ENCODE measurements around the gene DCDC2C.
"Not testable (repeated sequence)": the region's sequence is repeated elsewhere in the genome, so short reads cannot be mapped to it uniquely, and the experiment has no call there.

DCDC2C gene

DNA sequence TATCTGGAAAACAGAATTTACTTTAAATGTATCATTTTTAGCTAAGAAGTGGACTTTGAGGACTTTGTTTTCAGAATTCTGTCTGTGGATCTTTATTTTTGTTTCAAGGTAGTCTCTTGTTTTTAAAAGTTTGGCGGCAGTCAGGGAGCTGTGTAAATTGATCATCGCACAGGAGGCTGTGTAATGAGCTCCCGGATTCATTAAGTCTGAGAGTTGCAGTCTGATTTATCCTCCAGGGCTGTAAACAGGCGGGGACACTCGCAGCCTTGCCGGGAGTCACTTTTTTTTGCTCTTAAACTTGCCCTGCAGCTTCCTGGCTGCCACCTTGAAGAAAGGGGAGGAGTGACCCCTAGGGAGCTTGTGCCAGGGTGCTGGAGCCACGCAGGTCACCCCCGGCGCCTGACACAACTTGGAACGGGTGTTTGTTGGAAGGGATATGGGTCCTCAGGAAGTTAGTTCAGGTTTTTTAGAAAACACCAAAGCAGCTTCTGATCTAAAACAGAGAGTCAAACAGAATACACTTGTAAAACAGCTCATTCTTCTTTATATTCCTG lies 76.2 kb downstream of the DCDC2C start:
- DNase-seq, result no peak

DNA sequence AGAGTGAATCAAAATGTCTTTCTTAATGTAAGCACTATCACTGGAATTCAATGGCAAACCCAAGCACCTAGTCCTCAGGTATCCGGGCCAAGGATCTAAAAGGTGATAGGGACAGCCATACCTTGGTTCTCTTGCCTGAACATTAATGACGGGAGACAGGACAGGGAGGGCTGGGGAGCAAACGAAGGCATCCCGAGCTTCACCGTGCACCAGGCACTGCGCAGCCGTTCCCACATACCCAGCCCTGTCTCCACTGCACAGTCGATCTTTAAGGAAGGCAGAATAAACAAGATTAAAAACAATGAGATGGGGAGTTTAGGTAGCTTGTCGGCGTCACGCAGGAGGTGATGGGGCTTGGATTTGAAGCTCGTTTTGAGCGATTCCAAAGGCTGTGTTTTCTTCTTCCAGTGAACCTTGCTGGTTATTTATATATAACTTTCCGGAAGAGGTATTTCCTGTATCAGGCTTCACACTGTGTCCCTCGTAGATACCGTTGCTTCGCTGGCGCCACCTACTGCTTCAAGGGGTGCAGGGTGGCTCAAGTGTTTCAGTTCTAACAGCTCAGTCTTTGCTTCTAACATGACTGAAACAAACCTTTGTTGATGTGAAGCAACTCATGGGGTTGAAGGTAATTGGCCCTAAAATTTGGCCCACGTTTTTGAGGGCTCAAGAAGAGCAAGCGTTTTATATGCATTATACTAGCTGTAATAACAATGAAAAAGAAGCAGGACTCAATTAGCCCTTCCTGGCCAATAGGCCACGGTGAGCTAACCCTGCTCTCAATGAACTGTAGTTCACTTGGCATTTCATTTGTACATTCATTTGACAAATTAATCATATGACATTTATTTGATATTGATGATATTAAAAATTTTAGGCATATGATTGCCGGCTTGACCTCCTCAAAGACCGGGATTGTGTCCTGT lies 77.4 kb downstream of the DCDC2C start:
- peak in 1 of 2 donors; percentile 18 for DNase-seq

DNA sequence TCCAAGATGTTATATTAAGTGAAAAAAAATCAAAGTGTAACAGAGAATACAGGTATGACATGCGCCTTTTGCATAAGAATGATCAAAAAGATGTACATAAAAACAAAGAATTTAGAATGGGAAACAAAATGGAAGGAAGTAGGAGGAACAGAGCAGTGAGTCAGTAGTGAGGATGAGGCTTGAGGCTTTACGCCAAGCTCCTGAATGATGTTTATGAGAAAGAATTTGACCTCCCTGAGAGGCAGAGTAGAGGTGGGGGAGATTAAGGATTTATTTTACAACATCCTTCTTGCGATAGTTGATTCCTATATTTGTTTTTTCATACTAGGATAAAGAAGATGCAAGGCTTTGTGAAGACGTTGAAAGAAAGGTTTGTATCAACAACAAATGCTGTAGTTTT lies 81.4 kb downstream of the DCDC2C start:
- DNase-seq, result no peak

DNA sequence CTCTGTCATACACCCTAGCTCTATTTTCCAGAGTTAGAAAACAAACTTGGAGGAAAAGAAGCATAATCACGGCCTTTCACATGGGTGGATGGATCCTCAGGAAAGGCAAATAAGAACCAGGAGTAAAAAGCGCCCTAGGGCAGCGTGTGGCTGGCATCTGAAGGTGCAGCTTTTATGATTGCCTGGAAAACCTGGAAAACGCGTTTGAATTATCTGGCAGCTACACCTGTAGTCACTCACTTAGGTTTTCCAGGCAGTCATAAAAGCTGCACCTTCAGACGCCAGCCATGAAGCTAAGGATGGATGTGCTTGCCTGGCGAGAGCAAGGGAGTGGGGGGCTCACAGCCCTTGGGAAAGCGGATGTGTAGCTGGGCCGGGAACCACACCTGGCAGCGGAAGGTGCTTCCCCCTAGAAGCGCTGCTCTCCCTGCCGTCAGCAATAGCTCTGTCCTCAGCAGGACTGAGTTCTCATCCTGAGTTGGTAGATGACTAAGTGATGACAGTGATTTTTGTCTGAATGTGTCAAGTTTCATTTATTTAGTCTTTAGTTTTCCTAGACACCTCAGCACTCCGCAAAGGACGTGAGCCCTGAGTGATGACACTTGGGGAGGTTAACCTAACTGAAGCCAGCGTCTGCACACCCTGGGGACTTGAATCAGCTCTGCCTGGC lies 82.0 kb downstream of the DCDC2C start:
- no peak for DNase-seq

DNA sequence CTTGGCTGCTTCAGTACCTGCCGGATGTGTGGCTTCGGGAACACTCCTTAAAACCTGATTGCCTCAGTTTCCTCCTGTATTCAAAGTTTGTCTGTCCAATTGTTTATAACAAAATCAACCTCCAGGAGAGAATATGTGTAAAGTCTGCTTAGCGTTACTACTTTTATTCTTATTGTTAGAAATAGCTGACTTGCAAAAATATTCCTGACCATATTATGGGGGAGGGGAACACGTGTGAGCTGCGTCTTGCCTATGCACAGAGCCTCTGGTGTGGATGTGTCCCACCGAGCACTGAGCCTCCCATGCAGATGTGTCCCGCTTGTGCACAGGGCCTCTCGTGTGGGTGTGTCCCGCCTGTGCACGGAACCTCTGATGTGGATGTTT lies 82.5 kb downstream of the DCDC2C start:
- no peak for DNase-seq

GRCh38 chr2:3787768-3788167 lies 84.4 kb downstream of the DCDC2C start:
- DNase-seq, result no peak

DNA sequence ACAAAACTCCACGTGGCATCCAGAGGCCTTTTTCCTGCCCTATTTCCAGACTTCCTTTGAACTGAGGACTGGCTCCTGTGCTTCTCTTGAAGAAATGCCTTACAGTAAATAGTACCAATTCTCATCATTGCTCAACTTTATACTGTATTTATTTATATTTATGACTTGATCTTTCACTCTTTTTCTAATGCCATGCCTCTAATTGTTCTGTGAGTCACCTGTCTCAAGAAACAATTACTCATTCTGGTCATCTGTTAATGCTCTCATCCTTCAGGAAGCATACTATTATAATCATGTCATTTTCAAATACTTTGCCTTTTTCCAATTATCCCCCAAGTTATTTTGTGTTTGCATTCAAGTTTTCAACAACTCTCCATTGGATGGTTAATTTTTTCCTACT lies 85.9 kb downstream of the DCDC2C start:
- DNase-seq, result no peak

DNA sequence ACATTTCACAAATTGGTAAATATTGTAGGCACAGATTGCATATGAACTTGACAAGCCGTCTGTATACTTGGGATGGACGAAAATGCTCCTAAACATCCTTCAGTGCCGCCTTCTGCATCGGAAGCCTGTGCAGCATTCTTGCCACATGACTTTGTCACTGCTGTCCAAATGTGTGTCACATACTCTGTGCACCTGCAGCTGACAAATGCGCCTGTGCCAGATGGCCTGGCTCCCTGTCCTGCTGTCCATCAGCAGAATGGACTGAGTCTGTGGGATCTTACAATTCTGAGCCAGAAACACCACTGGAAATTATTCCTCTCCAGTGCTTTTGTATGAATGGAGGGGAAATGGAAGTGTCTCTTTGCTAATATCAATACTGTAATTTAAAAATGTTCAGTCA lies 89.9 kb downstream of the DCDC2C start:
- DNase-seq, result no peak

DNA sequence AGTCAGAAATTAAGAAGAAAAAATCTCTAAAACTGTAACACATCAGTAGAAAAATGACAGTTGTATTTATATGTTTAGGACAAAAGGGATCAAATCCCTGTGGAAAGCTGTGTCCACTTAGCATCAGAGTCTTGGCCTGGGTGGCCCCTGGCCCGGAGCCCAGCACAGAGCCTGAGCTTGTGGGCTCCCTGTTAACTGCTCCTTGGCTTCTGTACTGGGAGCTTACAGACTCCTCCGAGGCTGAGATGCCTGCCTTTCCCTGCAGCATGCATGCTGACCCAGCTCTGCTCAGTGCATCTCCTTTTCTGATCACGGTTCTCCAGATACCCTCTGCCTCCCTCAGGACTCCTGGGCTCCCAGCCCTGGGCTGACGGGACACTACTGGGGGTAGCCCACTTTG lies 98.1 kb downstream of the DCDC2C start:
- no peak for DNase-seq

- no peak for DNase-seq
Measured at GRCh38 chr2:3805201-3805939, 102.0 kb downstream of the DCDC2C start.

- no peak for DNase-seq
Measured at GRCh38 chr2:3806168-3806567, 102.8 kb downstream of the DCDC2C start.

- no peak for DNase-seq
Measured at GRCh38 chr2:3806730-3807129, 103.4 kb downstream of the DCDC2C start.

DNA sequence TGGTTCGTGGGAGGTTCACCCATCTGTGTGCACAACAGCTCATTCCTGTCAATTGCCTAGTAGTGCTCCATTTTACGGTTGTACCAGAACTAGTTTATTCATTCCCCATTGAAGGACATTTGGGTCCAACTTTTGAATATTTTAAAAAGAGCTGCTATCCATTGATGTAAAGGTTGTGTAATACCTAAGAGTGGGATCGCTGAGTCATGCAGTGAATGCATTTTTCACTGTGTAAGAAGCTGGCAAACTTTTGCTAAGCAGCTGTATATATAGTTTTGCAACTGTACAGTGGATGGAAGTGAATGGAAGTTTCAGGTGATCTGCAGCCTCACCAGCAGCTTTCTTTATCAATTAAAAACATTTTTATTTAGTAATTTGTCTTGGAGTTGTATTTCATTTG lies 104.5 kb downstream of the DCDC2C start:
- DNase-seq, result no peak

DNA sequence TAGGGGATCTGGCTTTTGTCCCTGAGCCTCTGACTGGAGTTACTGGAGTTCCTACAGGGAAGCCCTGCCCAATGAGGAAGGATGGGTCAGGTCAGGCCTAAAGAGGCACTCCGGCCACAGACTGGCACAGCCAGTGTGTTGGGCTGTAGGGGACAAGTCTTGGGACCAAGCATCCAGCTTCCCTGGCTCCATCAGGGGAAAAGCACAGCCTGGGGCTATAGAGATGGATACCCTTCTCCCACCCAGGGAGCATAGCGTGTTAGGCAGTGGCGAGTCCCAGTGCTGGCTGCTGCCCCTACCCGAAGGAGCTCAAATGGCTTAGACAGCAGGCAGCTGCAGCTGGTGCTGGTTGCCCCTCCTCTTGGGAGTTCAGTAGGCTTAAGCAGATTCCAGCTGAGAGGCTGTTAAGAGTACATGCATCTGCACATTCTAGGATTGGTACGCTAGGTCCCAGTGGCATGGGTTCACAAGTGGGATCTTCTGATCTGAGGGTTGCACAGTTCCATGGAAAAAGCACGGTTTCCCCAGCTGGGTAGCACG lies 111.4 kb downstream of the DCDC2C start:
- no peak for DNase-seq

GRCh38 chr2:3817144-3817543 lies 113.8 kb downstream of the DCDC2C start:
- DNase-seq, result not testable (repeated sequence)

DNA sequence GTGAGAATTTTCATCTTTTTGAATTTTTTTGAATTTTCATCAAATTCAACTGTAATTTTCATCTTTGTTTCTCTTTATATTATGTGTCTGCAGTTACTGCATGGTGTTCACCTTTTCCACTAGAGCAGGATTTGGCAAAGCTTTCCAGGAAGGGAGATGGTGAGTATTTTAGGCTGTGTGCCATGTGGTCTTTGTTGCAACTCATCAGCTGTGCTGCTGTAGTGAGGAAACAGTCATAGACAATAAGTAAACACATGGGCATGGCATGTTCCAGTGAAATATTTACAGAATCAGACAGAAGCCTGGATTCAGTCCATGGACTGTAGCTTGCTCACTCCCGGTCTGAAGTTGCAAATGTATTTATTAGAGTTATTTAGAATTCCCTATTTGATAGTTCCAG lies 120.4 kb downstream of the DCDC2C start:
- DNase-seq, result no peak

DNA sequence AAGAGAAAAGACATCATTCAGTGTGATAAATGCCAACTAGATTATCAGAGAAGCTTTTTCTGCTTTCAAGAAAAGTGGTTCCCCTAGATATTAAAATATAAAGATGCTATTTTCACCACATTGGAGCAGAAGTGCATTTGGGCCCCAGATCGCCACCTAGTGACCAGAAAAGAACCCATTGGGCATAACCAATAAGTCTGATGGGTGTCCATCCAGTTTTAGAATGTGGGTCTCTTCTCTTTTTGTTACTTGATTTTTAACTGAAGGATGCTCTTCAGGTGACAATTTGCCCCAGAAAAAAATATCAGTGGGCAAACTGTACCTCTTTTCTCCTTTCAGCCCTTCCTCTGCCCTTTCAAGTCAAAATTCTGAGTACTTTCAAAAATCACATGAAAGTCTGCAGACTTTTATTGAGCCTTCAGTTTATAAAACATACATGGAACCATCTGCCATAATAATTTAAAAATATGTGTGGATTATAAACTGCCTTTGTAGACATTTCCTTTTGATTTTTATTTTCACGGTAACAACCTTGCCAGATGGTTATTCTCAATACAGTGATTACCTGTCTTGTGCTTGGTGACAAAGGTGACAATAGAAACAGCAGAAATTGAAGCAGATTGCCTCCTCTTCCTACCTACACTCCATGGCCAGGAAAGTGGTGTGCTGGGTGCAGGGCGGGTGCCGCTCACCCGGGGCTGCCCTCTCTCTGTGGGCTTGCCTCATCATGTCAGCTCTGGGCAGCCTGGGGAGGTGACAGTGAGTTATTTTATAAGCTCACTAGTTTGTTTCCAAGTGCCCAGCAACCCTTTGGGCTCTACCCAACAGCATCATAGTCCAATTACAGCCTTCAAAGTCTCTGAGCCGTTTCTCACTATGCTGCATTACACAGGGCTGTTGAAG lies 124.5 kb downstream of the DCDC2C start:
- DNase-seq, result no peak

DNA sequence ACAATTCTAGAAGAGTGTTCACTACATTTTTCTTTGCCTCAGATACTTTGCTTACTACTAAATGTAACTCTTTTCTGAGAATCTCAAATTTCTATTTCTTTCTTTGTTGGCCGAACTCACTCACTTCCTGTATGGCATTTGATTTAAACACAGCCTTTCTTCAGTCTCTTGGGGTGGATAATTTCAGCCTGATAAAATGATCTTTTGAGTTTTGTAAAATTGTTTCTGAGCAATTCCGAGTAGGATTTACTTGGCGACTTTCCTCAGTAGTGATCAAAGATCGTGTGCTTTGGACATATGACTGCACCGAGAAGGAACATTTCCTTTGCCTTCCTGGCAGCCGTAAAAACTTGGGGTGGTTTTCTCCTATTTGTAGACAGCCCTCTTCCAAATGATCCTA lies 127.4 kb downstream of the DCDC2C start:
- no peak for DNase-seq

GRCh38 chr2:3837086-3837485 lies 133.7 kb downstream of the DCDC2C start:
- no peak for DNase-seq

DNA sequence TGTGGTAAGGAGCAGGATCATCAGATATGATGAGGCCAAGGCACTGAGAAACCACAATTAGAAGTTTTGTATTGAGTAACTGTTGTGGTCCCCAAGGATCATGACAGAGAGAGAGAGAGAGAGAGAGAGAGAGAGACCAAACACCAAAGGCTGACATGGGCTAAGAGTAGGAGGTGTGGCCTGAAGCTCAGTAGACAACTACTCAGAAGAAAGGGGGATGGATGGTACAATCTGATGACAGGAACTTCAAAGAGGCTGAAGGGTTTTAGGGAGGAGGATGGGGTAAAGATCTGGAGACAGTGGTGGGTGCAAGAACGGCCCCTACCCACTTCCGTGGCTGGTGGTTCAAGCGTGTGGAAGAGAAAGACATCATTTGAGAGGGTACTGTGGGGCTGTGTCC lies 135.0 kb downstream of the DCDC2C start:
- DNase-seq, result no peak

- DNase-seq, result no peak
Measured at GRCh38 chr2:3839476-3839875, 136.1 kb downstream of the DCDC2C start.

- DNase-seq, result no peak
Measured at GRCh38 chr2:3840611-3841155, 137.3 kb downstream of the DCDC2C start.

All from bone marrow (tissue), 2 donors.